ENCODE measurements around the gene MPO. TPM values are rescaled to one million over a fixed set of nuclear protein-coding genes. Genes with fewer than 3 reads are reported as not detected.

Gene MPO
- total and polyA plus RNA-seq, 7 donors: 0.11 to 0.95 (median 0.38) TPM

DNA sequence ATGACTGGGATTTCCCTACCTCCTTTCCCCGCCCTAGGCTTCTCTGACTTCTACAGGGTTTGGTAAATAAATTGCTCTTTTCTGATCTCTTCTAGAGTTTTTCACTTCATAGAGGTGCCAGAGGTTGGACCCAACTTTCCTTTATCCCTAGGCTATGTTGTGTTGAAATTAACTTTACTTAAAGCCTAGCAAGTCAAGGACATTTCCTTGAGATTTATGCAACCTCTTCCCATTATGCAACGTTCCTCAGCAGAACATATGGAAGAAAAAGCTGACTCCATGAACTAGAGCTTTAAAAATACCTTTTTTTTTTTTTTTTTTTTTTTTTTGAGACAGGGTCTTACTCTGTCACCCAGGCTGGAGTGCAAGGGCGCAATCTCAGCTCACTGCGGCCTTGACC lies 15.5 kb downstream of the MPO start:
- no peak for DNase-seq
- Histone ChIP-seq H3K4me1 (no peaks in the 10 kb centered on the region), H3K36me3 (ENCODE audit: insufficient read depth in 1 of 2, low read depth in 1 of 2) (no peaks in the 10 kb centered on the region), H3K9me3 (no peaks in the 10 kb centered on the region), H3K27ac (no peak overlapping the region), H3K4me3 (no peak overlapping the region), H3K27me3 (ENCODE audit: insufficient read depth in 3 of 3, low read length in 2 of 3) (peaks cover 0 to 40% (median 5%) of the 10 kb centered on the region in 3 donors)
- 81 to 82% (median 81%) methylated on average over 4 of the region's 4 CpGs for WGBS, 3 donors
- TF ChIP-seq CTCF (IDR thresholded peaks at IDR 0.05): no peak
- ATAC-seq: no peak
- intact Hi-C loops (cut with DNase I): no loop called here

- no peaks in the 10 kb centered on the region for H3K4me1 ChIP-seq
- H3K4me3 ChIP-seq: no peak overlapping the region
- H3K9me3 ChIP-seq: no peaks in the 10 kb centered on the region
- no peaks in the 10 kb centered on the region for H3K36me3 ChIP-seq (ENCODE audit: insufficient read depth in 1 of 2, low read depth in 1 of 2)
- intact Hi-C loops (cut with DNase I): no loop called here
- peaks cover 0 to 43% (median 5%) of the 10 kb centered on the region in 3 donors for H3K27me3 ChIP-seq (ENCODE audit: insufficient read depth in 3 of 3, low read length in 2 of 3)
- no peak for TF ChIP-seq CTCF (IDR thresholded peaks at IDR 0.05)
- no peak overlapping the region for H3K27ac ChIP-seq
- no peak for DNase-seq
- 77 to 79% (median 79%) methylated on average over 6 of the region's 6 CpGs for WGBS, 3 donors
- ATAC-seq: no peak
Measured at GRCh38 chr17:58264407-58265103, 16.2 kb downstream of the MPO start.

DNA sequence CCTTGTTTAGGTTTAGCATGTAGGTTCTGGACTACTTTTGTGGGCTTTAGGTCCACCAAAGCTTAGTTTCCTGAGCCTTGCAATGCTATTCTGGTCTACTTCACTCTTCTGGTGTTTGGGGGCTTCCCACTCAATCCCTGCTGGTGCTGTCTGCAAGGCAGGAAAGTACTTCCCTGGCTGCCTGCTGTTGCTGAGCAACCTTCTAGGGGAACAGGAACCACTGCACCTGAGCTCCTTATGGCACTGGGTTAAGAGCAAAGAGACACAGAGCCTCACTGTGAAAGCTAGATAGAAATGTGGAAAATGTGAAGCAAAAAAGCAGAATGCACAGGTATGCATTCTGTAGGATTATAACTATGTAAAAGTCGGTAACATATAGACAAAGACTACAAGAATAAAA lies 17.0 kb downstream of the MPO start:
- peaks cover 0 to 43% (median 5%) of the 10 kb centered on the region in 3 donors for H3K27me3 ChIP-seq (ENCODE audit: insufficient read depth in 3 of 3, low read length in 2 of 3)

DNA sequence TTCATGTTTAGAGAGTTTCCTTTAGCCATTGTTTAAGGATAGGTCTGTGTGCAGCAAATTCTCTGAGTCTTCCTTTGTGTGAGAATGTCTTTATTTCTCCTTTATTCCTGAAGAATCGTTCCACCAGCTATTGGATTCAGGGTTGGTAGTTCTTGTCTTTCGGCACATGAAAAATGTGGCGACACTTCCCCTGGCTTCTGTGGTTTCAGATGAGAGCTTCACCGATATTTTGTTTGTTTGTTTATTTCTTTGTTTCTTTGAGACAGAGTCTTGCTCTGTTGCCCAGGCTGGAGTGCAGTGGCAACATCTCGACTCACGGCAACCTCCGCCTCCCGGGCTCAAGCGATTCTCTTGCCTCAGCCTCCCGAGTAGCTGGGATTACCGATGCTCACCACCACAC lies 18.6 kb downstream of the MPO start:
- H3K9me3 ChIP-seq: no peaks in the 10 kb centered on the region
- DNase-seq: no peak
- H3K4me3 ChIP-seq: no peak overlapping the region
- intact Hi-C loops (cut with DNase I): no loop called here
- no peak overlapping the region for H3K27ac ChIP-seq
- H3K4me1 ChIP-seq: no peaks in the 10 kb centered on the region
- WGBS, 3 donors: 90 to 92% (median 90%) methylated on average over 11 of the region's 11 CpGs
- ATAC-seq: no peak
- no peaks in the 10 kb centered on the region for H3K36me3 ChIP-seq (ENCODE audit: insufficient read depth in 1 of 2, low read depth in 1 of 2)
- peaks cover under 1 to 43% (median 2%) of the 10 kb centered on the region in 3 donors for H3K27me3 ChIP-seq (ENCODE audit: insufficient read depth in 3 of 3, low read length in 2 of 3)
- TF ChIP-seq CTCF (IDR thresholded peaks at IDR 0.05): no peak

More for the DNA sequence above, 17.0 kb downstream of the MPO start:
- intact Hi-C loops (cut with DNase I): no loop called here
- DNase-seq (no peak), ATAC-seq (no peak)
- H3K4me1 ChIP-seq: no peaks in the 10 kb centered on the region
- no peak overlapping the region for H3K27ac ChIP-seq
- TF ChIP-seq CTCF (IDR thresholded peaks at IDR 0.05): no peak
- no peaks in the 10 kb centered on the region for H3K36me3 ChIP-seq (ENCODE audit: insufficient read depth in 1 of 2, low read depth in 1 of 2)
- H3K4me3 ChIP-seq: no peak overlapping the region
- WGBS, 3 donors: 71 to 89% (median 76%) methylated on average over 1 of the region's 1 CpG
- H3K9me3 ChIP-seq: no peaks in the 10 kb centered on the region

DNA sequence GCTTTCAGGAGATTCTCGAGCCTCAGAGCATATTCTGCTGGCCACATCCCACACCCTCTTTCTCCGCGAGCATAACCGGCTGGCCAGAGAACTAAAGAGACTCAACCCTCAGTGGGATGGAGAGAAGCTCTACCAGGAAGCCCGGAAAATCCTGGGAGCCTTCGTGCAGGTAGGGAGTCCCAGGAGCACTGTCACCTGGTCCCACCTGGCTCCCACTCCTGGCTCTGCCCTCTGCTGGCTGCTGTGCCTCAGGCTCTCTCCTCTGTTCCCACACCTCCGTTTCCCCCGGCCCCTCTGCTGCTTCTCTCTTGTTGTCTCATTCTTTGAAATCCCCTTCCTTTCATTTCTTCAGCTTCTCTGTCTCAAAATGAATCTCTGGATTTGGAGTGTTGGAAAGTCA lies 25.9 kb downstream of the MPO start:
- 18% methylated on average over 8 of the region's 8 CpGs for WGBS, 3 donors
- H3K9me3 ChIP-seq: no peaks in the 10 kb centered on the region
- intact Hi-C loops (cut with DNase I): no loop called here
- H3K4me3 ChIP-seq: no peak overlapping the region
- TF ChIP-seq CTCF (IDR thresholded peaks at IDR 0.05): no peak
- no peak for DNase-seq
- peaks cover 1 to 19% (median 2%) of the 10 kb centered on the region in 3 donors for H3K27me3 ChIP-seq (ENCODE audit: insufficient read depth in 3 of 3, low read length in 2 of 3)
- H3K4me1 ChIP-seq: peaks cover 1% of the 10 kb centered on the region
- no peak overlapping the region for H3K27ac ChIP-seq
- H3K36me3 ChIP-seq (ENCODE audit: insufficient read depth in 1 of 2, low read depth in 1 of 2): no peaks in the 10 kb centered on the region
- no peak for ATAC-seq
